Epithelial cell of prostate (primary cell): ENCODE results near the gene GABRG3.

Experiments used
- DNase-seq: peaks from one replicate; pipeline ENCODE4 v3.0.0-alpha.2; 2011; ENCODE audit warnings: low read depth, low spot score
- H3K27ac ChIP-seq: fragments of 450-650 bp; 2 replicates; pipeline ENCODE4 v1.5.1; 2017; ENCODE audit warnings: mild to moderate bottlenecking

The GABRG3 gene

DNA sequence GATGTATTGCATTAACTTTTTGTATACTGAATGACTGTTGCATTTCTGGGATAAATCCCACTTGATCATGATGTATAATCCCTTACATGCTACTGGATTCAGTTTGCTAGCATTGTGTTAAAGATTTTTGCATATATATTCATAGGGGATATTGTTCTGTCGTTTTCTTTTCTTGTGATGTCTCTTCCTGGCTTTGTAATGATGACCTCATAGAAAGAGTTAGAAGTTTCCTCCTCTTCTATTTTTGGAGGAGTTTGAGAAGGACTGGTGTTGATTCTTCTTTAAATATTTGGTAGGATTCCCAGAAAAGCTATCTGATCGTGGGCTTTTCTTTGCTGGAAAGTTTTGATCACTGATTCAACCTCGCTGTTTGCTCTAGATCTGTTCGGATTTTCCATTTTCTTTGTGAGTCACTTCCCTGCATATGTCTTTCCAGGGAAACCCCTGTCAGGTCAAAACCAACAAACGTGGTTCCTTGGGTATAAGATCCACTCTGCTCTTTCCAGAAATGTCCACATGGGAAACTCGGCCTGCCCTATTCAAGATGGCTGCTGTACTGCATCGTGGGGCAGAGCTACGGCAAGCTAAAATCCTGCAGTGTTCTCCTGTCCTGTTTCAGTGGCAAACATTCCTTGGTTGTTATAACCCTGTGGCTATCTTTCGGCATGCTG lies 120.4 kb downstream of the GABRG3 start:
- H3K27ac ChIP-seq, result no peak overlapping the region
- no peak for DNase-seq

- DNase-seq, result no peak
- no peak overlapping the region for H3K27ac ChIP-seq
Observed at GRCh38 chr15:27092390-27092789, 121.4 kb downstream of the GABRG3 start.

- H3K27ac ChIP-seq, result no peak overlapping the region
Observed at GRCh38 chr15:27094235-27094634, 123.3 kb downstream of the GABRG3 start.

GRCh38 chr15:27095886-27096624 lies 125.1 kb downstream of the GABRG3 start:
- DNase-seq, result no peak
- H3K27ac ChIP-seq, result no peak overlapping the region

More at GRCh38 chr15:27094235-27094634, 123.3 kb downstream of the GABRG3 start:
- no peak for DNase-seq

- H3K27ac ChIP-seq, result no peak overlapping the region
- DNase-seq, result no peak
Observed at GRCh38 chr15:27097506-27097905, 126.5 kb downstream of the GABRG3 start.

- no peak overlapping the region for H3K27ac ChIP-seq
- no peak for DNase-seq
Observed at GRCh38 chr15:27101982-27102381, 131.0 kb downstream of the GABRG3 start.

DNA sequence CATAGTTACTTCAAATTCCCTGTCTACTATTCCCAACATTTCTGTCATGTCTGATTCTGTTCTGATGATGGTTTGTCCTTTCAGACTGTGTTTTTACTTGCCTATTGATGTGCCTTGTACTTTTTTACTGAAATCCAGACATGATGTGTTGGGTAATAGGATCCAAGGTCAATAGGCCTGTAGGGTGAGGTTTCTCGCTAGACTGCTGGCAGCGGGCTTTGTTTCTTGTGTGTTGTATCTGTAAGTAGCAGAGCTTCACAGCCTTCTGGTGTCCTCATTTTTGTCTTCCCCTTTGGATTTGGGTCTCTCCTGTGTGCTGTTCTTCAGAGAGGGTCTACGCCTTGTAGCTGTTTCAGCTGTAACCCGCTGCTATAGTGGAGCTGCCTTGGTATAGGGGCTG lies 140.3 kb downstream of the GABRG3 start:
- no peak overlapping the region for H3K27ac ChIP-seq
- DNase-seq, result no peak

- DNase-seq, result no peak
- no peak overlapping the region for H3K27ac ChIP-seq
Observed at GRCh38 chr15:27114473-27114872, 143.5 kb downstream of the GABRG3 start.

DNA sequence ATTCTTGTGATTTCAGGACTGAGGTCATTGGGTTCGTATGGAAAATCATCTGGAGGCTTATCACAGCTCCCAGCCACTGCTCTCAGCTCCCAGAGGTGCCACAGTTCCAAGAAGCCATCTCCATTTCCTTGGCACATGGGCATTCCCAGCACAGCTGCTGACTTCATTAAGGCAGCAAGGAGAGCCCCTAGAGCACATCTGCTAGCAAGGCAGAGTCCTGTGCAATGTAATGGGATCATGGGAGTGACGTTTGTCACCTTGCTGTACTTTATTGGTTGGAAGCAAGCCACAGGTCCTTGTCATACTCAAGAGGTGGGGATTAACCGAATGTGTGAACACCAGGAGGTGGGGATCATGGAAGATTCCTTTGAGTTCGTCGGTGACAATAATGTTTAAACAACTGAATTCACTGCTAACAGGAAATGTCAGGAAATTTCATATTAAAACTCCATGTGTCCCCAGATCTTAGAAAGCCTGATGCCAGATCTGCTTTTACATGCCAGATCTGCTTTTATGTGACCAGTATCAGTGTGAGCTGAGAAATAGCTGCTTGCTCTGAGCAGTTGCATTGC lies 148.8 kb downstream of the GABRG3 start:
- no peak overlapping the region for H3K27ac ChIP-seq
- no peak for DNase-seq

GRCh38 chr15:27121672-27122071 lies 150.7 kb downstream of the GABRG3 start:
- DNase-seq, result no peak
- H3K27ac ChIP-seq, result no peak overlapping the region

DNA sequence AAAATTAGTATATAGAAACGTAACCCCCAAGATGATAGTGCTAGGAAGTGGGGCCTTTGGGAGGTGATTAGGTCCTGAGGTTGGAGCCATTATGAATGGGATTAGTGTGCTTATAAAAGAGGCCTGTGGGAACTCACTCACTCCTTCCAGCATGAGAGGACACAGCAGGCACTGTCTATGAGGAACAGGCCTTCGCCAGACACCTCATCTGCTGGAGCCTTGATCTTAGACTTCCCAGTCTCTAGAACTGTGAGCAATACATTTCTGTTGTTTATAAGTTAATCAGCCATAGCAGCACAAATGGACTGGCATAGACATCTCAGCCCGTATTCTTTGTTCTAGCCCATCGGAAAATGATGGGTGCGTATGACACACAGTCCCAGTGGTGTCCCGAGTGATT lies 152.3 kb downstream of the GABRG3 start:
- DNase-seq, result no peak
- H3K27ac ChIP-seq, result no peak overlapping the region

- H3K27ac ChIP-seq, result no peak overlapping the region
- no peak for DNase-seq
Observed at GRCh38 chr15:27123808-27124207, 152.8 kb downstream of the GABRG3 start.

- no peak for DNase-seq
- H3K27ac ChIP-seq, result no peak overlapping the region
Observed at GRCh38 chr15:27124287-27124871, 153.4 kb downstream of the GABRG3 start.

- no peak overlapping the region for H3K27ac ChIP-seq
- DNase-seq, result no peak
Observed at GRCh38 chr15:27125185-27125584, 154.2 kb downstream of the GABRG3 start.

- no peak for DNase-seq
- H3K27ac ChIP-seq, result no peak overlapping the region
Observed at GRCh38 chr15:27126449-27126848, 155.5 kb downstream of the GABRG3 start.

GRCh38 chr15:27127815-27128570 lies 157.0 kb downstream of the GABRG3 start:
- no peak for DNase-seq
- H3K27ac ChIP-seq, result no peak overlapping the region

- no peak overlapping the region for H3K27ac ChIP-seq
Observed at GRCh38 chr15:27133249-27133648, 162.3 kb downstream of the GABRG3 start.

DNA sequence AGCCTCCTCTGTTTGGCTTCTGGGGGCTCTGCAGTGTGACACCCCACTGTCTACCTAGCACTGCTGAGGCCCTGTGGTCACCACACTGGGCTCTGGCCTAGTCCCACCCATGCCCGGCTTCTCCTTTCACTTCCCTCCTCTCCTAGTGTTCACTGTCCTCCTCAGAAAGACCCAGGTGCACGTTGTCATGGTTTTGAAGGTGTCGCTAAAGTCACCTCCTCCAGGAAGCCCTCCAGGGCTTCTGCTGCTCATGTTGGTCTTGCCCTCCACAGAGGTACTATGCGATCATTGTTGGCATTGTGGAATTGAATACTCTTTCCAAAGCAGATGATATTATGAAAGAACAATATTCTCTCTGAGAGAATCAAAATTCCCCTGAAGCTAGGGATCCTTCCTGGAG lies 163.5 kb downstream of the GABRG3 start:
- no peak for DNase-seq
- no peak overlapping the region for H3K27ac ChIP-seq

More at GRCh38 chr15:27133249-27133648, 162.3 kb downstream of the GABRG3 start:
- no peak for DNase-seq

GRCh38 chr15:27135151-27135550 lies 164.2 kb downstream of the GABRG3 start:
- H3K27ac ChIP-seq, result no peak overlapping the region
- DNase-seq, result no peak

GRCh38 chr15:27137127-27137526 lies 166.1 kb downstream of the GABRG3 start:
- DNase-seq, result no peak
- H3K27ac ChIP-seq, result no peak overlapping the region
